ENCODE measurements around the gene AKR1C8.
"Not testable (repeated sequence)": the region's sequence is repeated elsewhere in the genome, so short reads cannot be mapped to it uniquely, and the experiment has no call there.

AKR1C8 gene

GRCh38 chr10:5117026-5117425, 67.9 kb downstream of the AKR1C8 start:
- TF ChIP-seq CTCF (conservative IDR thresholded peaks at IDR 0.05) (no peak), ZFX (IDR thresholded peaks at IDR 0.05) (no peak)
- H3K27ac ChIP-seq, result no peak overlapping the region

- TF ChIP-seq CTCF (conservative IDR thresholded peaks at IDR 0.05) (no peak), ZFX (IDR thresholded peaks at IDR 0.05) (no peak)
- H3K27ac ChIP-seq, result no peak overlapping the region
Observed at GRCh38 chr10:5116621-5117020, 68.3 kb downstream of the AKR1C8 start.

- H3K27ac ChIP-seq, result not testable (repeated sequence)
Observed at GRCh38 chr10:5109861-5110260, 75.1 kb downstream of the AKR1C8 start.

- H3K27ac ChIP-seq, result no peak overlapping the region
- TF ChIP-seq CTCF (conservative IDR thresholded peaks at IDR 0.05), result no peak
- TF ChIP-seq ZFX (IDR thresholded peaks at IDR 0.05), result no peak
Observed at GRCh38 chr10:5108658-5109416, 76.1 kb downstream of the AKR1C8 start.

- no peak overlapping the region for H3K27ac ChIP-seq
- no peak for TF ChIP-seq CTCF (conservative IDR thresholded peaks at IDR 0.05)
- no peak for TF ChIP-seq ZFX (IDR thresholded peaks at IDR 0.05)
Observed at GRCh38 chr10:5107860-5108526, 77.0 kb downstream of the AKR1C8 start.

- no peak overlapping the region for H3K27ac ChIP-seq
- TF ChIP-seq ZFX (IDR thresholded peaks at IDR 0.05) (no peak), CTCF (conservative IDR thresholded peaks at IDR 0.05) (no peak)
Observed at GRCh38 chr10:5106553-5106952, 78.4 kb downstream of the AKR1C8 start.

- TF ChIP-seq ZFX (IDR thresholded peaks at IDR 0.05) (no peak), CTCF (conservative IDR thresholded peaks at IDR 0.05) (no peak)
- H3K27ac ChIP-seq, result no peak overlapping the region
Observed at GRCh38 chr10:5105626-5106025, 79.3 kb downstream of the AKR1C8 start.

Measured in C4-2B (cell line).